HL-60 (cell line): ENCODE results near the gene FOXR2.

Experiments
- POLR2AphosphoS5 ChIP-seq: IDR thresholded peaks from 2 replicates; pipeline ENCODE4 v1.6.1; 2012; ENCODE audit warnings: low read depth
- SPI1 ChIP-seq: IDR thresholded peaks from 2 replicates; pipeline ENCODE4 v1.6.1; 2012; ENCODE audit warnings: low read depth, mild to moderate bottlenecking, borderline replicate concordance
- TF ChIP-seq, protein P1 (sequence below): IDR thresholded peaks from one replicate; pipeline ENCODE4 v1.5.1; 2011; ENCODE audit warnings: low read length, control low read depth, inconsistent platforms; ENCODE audit not compliant: insufficient read depth
- TF ChIP-seq, protein P2 (sequence below): IDR thresholded peaks from 2 replicates; pipeline ENCODE4 v1.6.1; 2012; ENCODE audit warnings: low read depth; ENCODE audit not compliant: insufficient replicate concordance

DNA sequence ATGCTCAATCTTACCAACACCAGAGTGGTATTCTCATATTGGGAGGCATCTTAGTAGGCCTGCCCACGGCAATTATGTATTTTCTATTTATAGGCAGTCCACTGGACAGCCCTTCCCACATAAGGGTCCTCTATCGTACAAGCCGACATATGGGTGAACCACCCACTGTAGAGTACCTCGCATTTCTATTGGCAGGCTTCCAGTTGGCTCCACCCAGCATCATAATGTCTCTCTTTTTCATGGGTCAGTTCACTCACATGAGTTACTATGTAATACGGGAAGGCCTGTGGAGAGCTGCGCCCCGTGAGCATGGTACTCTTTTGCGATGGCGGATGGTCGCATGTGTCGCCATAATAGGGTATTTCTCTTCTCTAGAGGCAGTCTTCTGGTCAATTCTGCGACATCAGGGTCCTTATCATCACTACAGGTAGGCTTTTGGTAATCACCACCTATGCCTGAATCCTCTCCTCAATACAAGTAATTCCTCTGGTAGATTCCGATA is 29.4 kb upstream of the FOXR2 start:
- TF ChIP-seq, protein P1, sequence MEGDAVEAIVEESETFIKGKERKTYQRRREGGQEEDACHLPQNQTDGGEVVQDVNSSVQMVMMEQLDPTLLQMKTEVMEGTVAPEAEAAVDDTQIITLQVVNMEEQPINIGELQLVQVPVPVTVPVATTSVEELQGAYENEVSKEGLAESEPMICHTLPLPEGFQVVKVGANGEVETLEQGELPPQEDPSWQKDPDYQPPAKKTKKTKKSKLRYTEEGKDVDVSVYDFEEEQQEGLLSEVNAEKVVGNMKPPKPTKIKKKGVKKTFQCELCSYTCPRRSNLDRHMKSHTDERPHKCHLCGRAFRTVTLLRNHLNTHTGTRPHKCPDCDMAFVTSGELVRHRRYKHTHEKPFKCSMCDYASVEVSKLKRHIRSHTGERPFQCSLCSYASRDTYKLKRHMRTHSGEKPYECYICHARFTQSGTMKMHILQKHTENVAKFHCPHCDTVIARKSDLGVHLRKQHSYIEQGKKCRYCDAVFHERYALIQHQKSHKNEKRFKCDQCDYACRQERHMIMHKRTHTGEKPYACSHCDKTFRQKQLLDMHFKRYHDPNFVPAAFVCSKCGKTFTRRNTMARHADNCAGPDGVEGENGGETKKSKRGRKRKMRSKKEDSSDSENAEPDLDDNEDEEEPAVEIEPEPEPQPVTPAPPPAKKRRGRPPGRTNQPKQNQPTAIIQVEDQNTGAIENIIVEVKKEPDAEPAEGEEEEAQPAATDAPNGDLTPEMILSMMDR: no peak
- no peak for TF ChIP-seq POLR2AphosphoS5
- TF ChIP-seq, protein P2, sequence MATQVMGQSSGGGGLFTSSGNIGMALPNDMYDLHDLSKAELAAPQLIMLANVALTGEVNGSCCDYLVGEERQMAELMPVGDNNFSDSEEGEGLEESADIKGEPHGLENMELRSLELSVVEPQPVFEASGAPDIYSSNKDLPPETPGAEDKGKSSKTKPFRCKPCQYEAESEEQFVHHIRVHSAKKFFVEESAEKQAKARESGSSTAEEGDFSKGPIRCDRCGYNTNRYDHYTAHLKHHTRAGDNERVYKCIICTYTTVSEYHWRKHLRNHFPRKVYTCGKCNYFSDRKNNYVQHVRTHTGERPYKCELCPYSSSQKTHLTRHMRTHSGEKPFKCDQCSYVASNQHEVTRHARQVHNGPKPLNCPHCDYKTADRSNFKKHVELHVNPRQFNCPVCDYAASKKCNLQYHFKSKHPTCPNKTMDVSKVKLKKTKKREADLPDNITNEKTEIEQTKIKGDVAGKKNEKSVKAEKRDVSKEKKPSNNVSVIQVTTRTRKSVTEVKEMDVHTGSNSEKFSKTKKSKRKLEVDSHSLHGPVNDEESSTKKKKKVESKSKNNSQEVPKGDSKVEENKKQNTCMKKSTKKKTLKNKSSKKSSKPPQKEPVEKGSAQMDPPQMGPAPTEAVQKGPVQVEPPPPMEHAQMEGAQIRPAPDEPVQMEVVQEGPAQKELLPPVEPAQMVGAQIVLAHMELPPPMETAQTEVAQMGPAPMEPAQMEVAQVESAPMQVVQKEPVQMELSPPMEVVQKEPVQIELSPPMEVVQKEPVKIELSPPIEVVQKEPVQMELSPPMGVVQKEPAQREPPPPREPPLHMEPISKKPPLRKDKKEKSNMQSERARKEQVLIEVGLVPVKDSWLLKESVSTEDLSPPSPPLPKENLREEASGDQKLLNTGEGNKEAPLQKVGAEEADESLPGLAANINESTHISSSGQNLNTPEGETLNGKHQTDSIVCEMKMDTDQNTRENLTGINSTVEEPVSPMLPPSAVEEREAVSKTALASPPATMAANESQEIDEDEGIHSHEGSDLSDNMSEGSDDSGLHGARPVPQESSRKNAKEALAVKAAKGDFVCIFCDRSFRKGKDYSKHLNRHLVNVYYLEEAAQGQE: no peak
- no peak for TF ChIP-seq SPI1
